ENCODE data around the gene ECE1.

DNA sequence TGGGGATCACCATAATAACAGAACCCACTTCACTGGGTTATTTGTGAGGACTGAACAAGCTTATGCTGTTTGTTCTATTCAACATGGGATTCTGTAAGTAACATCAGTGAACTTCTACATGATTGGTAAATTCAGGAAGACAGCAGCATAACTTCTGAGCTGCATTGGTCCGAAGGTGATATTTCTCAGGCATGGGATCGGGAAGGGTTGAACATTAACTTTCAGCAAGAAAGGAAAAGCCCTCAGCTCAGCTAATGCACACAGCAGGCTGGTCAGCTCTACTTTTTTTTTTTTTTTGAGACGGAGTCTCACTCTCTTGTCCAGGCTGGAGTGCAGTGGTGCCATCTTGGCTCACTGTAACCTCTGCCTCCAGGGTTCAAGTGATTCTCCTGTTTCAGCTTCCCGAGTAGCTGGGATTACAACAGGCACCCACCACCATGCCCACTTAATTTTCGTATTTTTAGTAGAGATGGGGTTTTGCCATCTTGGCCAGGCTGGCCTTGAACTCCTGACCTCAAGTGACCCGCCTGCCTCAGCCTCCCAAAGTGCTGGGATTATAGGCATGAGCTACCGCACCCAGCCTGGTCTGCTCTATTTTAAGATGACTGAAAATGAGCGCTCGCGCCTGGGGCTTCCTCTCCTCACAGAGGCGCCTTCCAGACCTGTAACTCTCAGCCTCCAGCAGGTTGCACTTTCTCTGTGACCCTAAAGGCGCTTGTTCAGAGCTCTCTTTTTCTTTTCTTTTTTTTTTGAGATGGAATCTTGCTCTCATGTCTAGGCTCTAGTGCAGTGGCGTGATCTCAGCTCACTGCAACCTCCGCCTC, 42.2 kb downstream of the ECE1 start:
- no peak for TF ChIP-seq POLR2A (IDR thresholded peaks at IDR 0.05)
- TF ChIP-seq, protein P1, sequence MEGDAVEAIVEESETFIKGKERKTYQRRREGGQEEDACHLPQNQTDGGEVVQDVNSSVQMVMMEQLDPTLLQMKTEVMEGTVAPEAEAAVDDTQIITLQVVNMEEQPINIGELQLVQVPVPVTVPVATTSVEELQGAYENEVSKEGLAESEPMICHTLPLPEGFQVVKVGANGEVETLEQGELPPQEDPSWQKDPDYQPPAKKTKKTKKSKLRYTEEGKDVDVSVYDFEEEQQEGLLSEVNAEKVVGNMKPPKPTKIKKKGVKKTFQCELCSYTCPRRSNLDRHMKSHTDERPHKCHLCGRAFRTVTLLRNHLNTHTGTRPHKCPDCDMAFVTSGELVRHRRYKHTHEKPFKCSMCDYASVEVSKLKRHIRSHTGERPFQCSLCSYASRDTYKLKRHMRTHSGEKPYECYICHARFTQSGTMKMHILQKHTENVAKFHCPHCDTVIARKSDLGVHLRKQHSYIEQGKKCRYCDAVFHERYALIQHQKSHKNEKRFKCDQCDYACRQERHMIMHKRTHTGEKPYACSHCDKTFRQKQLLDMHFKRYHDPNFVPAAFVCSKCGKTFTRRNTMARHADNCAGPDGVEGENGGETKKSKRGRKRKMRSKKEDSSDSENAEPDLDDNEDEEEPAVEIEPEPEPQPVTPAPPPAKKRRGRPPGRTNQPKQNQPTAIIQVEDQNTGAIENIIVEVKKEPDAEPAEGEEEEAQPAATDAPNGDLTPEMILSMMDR (IDR thresholded peaks at IDR 0.05), result no peak
